Esophagus muscularis mucosa (tissue), 4 donors: ENCODE results near the gene CCDC32. TPM values are rescaled to one million over a fixed set of nuclear protein-coding genes. Genes with fewer than 3 reads are reported as not detected.

Source experiments
- DNase-seq: peaks from one replicate; pipeline ENCODE4 v3.0.0-alpha.2; 2017; ENCODE audit errors: extremely low spot score
- H3K27ac ChIP-seq, 4 donors: fragments of 200-600 bp; sonication (generic); replicated peaks in 1 of 4; 1 replicate in 3 of 4; 2 replicates in 1 of 4; pipeline ENCODE4 v1.5.1; 2016 to 2019; ENCODE audit warnings: mild to moderate bottlenecking in 1 of 4
- H3K27me3 ChIP-seq, 4 donors: fragments of 200-600 bp; sonication (generic); one replicate each; pipeline versions ENCODE4 v1.5.1 to v1.6.0; 2016 to 2019
- H3K36me3 ChIP-seq, 4 donors: fragments of 200-600 bp; sonication (generic); one replicate each; pipeline ENCODE4 v1.5.1; 2016 to 2019
- H3K4me1 ChIP-seq, 4 donors: fragments of 200-600 bp; sonication (generic); one replicate each; pipeline ENCODE4 v1.5.1; 2016 to 2019
- H3K4me3 ChIP-seq, 4 donors: fragments of 200-600 bp; sonication (generic); 1 replicate in 2 of 4; 2 replicates in 2 of 4; pipeline ENCODE4 v1.5.1; 2016 to 2019; ENCODE audit warnings: mild to moderate bottlenecking in 4 of 4, moderate library complexity in 1 of 4
- H3K9me3 ChIP-seq, 4 donors: fragments of 200-600 bp; sonication (generic); 1 replicate in 3 of 4; 2 replicates in 1 of 4; pipeline ENCODE4 v1.5.1; 2016 to 2019
- CTCF ChIP-seq, 3 experiments: fragments of 200-600 bp in 2 of 3; fragments of 450-650 bp in 1 of 3; sonication (generic) in 2 of 3; IDR thresholded peaks; one replicate each; pipeline ENCODE4 v1.5.1; 2017 to 2019; ENCODE audit warnings: antibody characterized with exemption in 3 of 3, mild to moderate bottlenecking in 2 of 3, moderate library complexity in 1 of 3
- EP300 ChIP-seq: sonication (generic); formaldehyde crosslinking; IDR thresholded peaks from one replicate; pipeline ENCODE4 v1.6.1; 2017; ENCODE audit warnings: antibody characterized with exemption
- POLR2A ChIP-seq: fragments of 450-650 bp; IDR thresholded peaks from one replicate; pipeline ENCODE4 v1.6.1; 2017; ENCODE audit warnings: antibody characterized with exemption, moderate library complexity, mild to moderate bottlenecking, low read depth
- POLR2AphosphoS5 ChIP-seq, 2 donors: sonication (generic); formaldehyde crosslinking; IDR thresholded peaks; one replicate each; pipeline ENCODE4 v1.6.1; 2017; ENCODE audit warnings: antibody characterized with exemption in 2 of 2
- WGBS: methylation state at CpG from one replicate; pipeline ENCODE4 v1.1.5; 2018; 5-methylcytosine and 5-hydroxymethylcytosine counted together
- intact Hi-C: fragments of 100-400 bp; cut with DNase I; formaldehyde crosslinking; loops from one replicate; pipeline ENCODE4 v1.15.1; 2023
- small RNA-seq, 3 donors: library from RNA; depleted of rRNA; stranded (forward); fragments of <200 nt; gene quantifications; one replicate each; pipeline ENCODE3, GENCODE V24; 2016
- total RNA-seq, 4 donors: library from RNA; depleted of rRNA; stranded (reverse); fragments of >200 nt; gene quantifications; one replicate each; pipeline versions ENCODE4 v1.1.0 to v1.2.1, GENCODE V29; 2016

CCDC32 gene
- total RNA-seq, 4 donors from 2014 or later, result 24.9 to 38.3 (median 36.0) TPM

GRCh38 chr15:40510201-40510600 lies 54.6 kb downstream of the CCDC32 start:
- DNase-seq, result no peak
- TF ChIP-seq EP300 (no peak), CTCF (IDR thresholded peaks at IDR 0.05) (no peak), POLR2A (no peak), POLR2AphosphoS5 (IDR thresholded peaks at IDR 0.05) (no peak)
- H3K36me3 ChIP-seq, result no peaks in the 10 kb centered on the region
- WGBS, result 58% methylated on average over 2 of the region's 2 CpGs
- no peak overlapping the region for H3K27ac ChIP-seq
- H3K27me3 ChIP-seq, result no peaks in the 10 kb centered on the region
- H3K9me3 ChIP-seq, result no peaks in the 10 kb centered on the region
- intact Hi-C loops, result no loop called here
- peaks cover 3 to 27% (median 24%) of the 10 kb centered on the region in 4 donors for H3K4me1 ChIP-seq
- no peak overlapping the region for H3K4me3 ChIP-seq

DNA sequence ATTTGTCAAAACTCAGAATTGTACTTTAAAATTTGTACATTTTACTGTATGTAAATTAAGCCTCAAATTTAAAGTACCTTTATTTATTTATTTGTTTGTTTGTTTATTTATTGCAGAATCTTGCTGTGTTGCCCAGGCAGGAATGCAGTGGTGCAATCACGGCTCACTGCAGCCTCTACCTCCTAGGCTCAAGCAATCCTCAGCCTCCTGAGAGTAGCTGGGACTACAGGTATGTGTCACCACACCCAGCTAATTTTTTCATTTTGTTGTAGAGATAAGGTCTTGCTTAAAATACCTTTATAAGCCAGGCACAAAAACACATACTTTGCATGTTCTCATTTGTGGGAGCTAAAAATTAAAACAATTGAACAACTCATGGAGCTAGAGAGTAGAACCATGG lies 56.6 kb downstream of the CCDC32 start:
- intact Hi-C loops, result loop anchor here (5.0 kb wide), 1 partner anchor 61 kb away; no protein-coding TSS in a partner anchor

GRCh38 chr15:40506964-40507571 lies 57.8 kb downstream of the CCDC32 start:
- DNase-seq, result no peak
- Histone ChIP-seq H3K4me1 (peaks cover 3 to 25% (median 22%) of the 10 kb centered on the region in 4 donors), H3K36me3 (no peaks in the 10 kb centered on the region), H3K9me3 (no peaks in the 10 kb centered on the region), H3K27me3 (no peaks in the 10 kb centered on the region), H3K4me3 (peak overlapping the region; percentile 42 to 53 (median 42)), H3K27ac (peak overlapping the region in 1 of 4 donors; percentile 17)
- WGBS, result 9% methylated on average over 12 of the region's 30 CpGs
- TF ChIP-seq POLR2A (no peak), CTCF (IDR thresholded peaks at IDR 0.05) (peak; percentile 67 to 81 (median 70)), POLR2AphosphoS5 (IDR thresholded peaks at IDR 0.05) (peak; percentile 13 to 52)
- intact Hi-C loops, result loop anchor here (5.0 kb wide), 1 partner anchor 60 kb away; no protein-coding TSS in a partner anchor

More for the DNA sequence above, 56.6 kb downstream of the CCDC32 start:
- TF ChIP-seq EP300 (no peak), POLR2A (no peak), CTCF (IDR thresholded peaks at IDR 0.05) (no peak)
- H3K27ac ChIP-seq, result no peak overlapping the region
- H3K36me3 ChIP-seq, result no peaks in the 10 kb centered on the region
- no peak overlapping the region for H3K4me3 ChIP-seq
- no peaks in the 10 kb centered on the region for H3K9me3 ChIP-seq
- DNase-seq, result no peak
- WGBS, result 80% methylated on average over 1 of the region's 1 CpG
- no peaks in the 10 kb centered on the region for H3K27me3 ChIP-seq
- peaks cover 3 to 27% (median 24%) of the 10 kb centered on the region in 4 donors for H3K4me1 ChIP-seq

Small RNA genes lying within 50 kb of the gene (small RNA-seq; reads per million reads assigned to genes)
- gene RF00017 (0 reads per million in 3 donors), gene RNU6-516P (0 reads per million in 3 donors)

Other genes with a start within 250 kb of the CCDC32 start
- gene INAFM2, start 241.3 kb downstream of the CCDC32 start, total RNA-seq, result 10 to 100 TPM; 39.0 to 41.3 (median 40.7) TPM
- gene CCDC9B, start 224.1 kb downstream of the CCDC32 start, total RNA-seq, result 10 to 100 TPM; 22.9 to 82.6 (median 56.3) TPM
- gene PHGR1, start 214.0 kb downstream of the CCDC32 start, total RNA-seq, result 1 to 10 TPM in 1 of 4 donors, not detected in 3; 1.8 TPM
- under 1 TPM; 0.13 to 0.42 (median 0.26) TPM for gene DISP2, start 206.8 kb downstream of the CCDC32 start, total RNA-seq
- 10 to 100 TPM in 1 of 4 donors, 1 to 10 TPM in 3; 4.6 to 15.6 (median 6.4) TPM for gene KNSTRN, start 182.3 kb downstream of the CCDC32 start, total RNA-seq
- 10 to 100 TPM; 38.8 to 50.7 (median 44.7) TPM for gene IVD, start 159.2 kb downstream of the CCDC32 start, total RNA-seq
- gene BAHD1, start 124.1 kb downstream of the CCDC32 start, total RNA-seq, result 10 to 100 TPM; 11.6 to 29.6 (median 22.3) TPM
- gene CHST14, start 94.1 kb downstream of the CCDC32 start, total RNA-seq, result 10 to 100 TPM in 3 of 4 donors, 1 to 10 TPM in 1; 7.9 to 16.6 (median 12.5) TPM
- gene RPUSD2, start 4.3 kb upstream of the CCDC32 start, total RNA-seq, result 10 to 100 TPM in 3 of 4 donors, 1 to 10 TPM in 1; 8.7 to 13.5 (median 10.6) TPM
- under 1 TPM in 3 of 4 donors, not detected in 1; 0.06 to 0.63 (median 0.17) TPM for gene KNL1, start 29.2 kb upstream of the CCDC32 start, total RNA-seq
- gene RAD51, start 130.1 kb upstream of the CCDC32 start, total RNA-seq, result under 1 TPM in 3 of 4 donors, not detected in 1; 0.50 to 0.92 (median 0.71) TPM
- 10 to 100 TPM; 29.5 to 34.9 (median 31.5) TPM for gene RMDN3, start 190.2 kb upstream of the CCDC32 start, total RNA-seq
- gene GCHFR, start 199.0 kb upstream of the CCDC32 start, total RNA-seq, result 10 to 100 TPM in 3 of 4 donors, 1 to 10 TPM in 1; 6.6 to 13.9 (median 11.8) TPM
- 1 to 10 TPM in 1 of 4 donors, under 1 TPM in 2, not detected in 1; under 0.01 to 1.1 (median 0.57) TPM for gene C15orf62, start 204.9 kb upstream of the CCDC32 start, total RNA-seq
- gene ZFYVE19, start 242.0 kb upstream of the CCDC32 start, total RNA-seq, result 10 to 100 TPM; 14.4 to 36.8 (median 18.8) TPM
- 10 to 100 TPM in 3 of 4 donors, 1 to 10 TPM in 1; 10.0 to 23.8 (median 13.9) TPM for gene DNAJC17, start 242.4 kb upstream of the CCDC32 start, total RNA-seq